OCI-LY7 (cell line): ENCODE data around the gene TBL1Y. TPM values are rescaled to one million over a fixed set of nuclear protein-coding genes. Genes with fewer than 3 reads are reported as not detected.

ENCODE experiments used
- BruUV-seq: library from RNA; stranded (reverse); fragments of 400-500 nt; replicated peaks from 2 replicates; lab custom pipeline; 2021; lab: Mats Ljungman, UMichigan
- CTCF ChIA-PET: fragments of 300-600 bp; sonication (Branson Sonifier 250); formaldehyde crosslinking; loops from one replicate; lab custom pipeline; 2022; ENCODE audit warnings: antibody characterized with exemption; ENCODE audit not compliant: unreplicated experiment; lab: Charles Lee
- POLR2A ChIA-PET: fragments of 300-600 bp; sonication (Branson Sonifier 250); formaldehyde crosslinking; loops from one replicate; lab custom pipeline; 2022; ENCODE audit warnings: antibody characterized with exemption; lab: Charles Lee
- DNase-seq: peaks from one replicate; pipeline ENCODE4 v3.0.0-alpha.2; 2015; ENCODE audit warnings: low spot score
- H2AFZ ChIP-seq: fragments of 200-600 bp; sonication (generic), shearing (Covaris generic); 2 replicates; pipeline ENCODE4 v1.6.1; 2014; ENCODE audit warnings: mild to moderate bottlenecking, antibody characterized with exemption, low read length, moderate library complexity
- H3K27ac ChIP-seq: fragments of 200-600 bp; sonication (generic); 2 replicates; pipeline ENCODE4 v1.5.1; 2014; ENCODE audit warnings: mixed run types, low read depth, mild to moderate bottlenecking, moderate library complexity, low read length, inconsistent platforms; ENCODE audit not compliant: poor library complexity, severe bottlenecking
- H3K36me3 ChIP-seq: fragments of 200-600 bp; sonication (generic); 2 replicates; pipeline ENCODE4 v1.6.1; 2014; ENCODE audit warnings: mild to moderate bottlenecking, antibody characterized with exemption, low read length, moderate library complexity, mixed read lengths; ENCODE audit not compliant: insufficient read depth
- H3K4me1 ChIP-seq: fragments of 200-600 bp; sonication (generic); 2 replicates; pipeline ENCODE4 v1.5.1; 2014; ENCODE audit warnings: mild to moderate bottlenecking, low read length; ENCODE audit not compliant: insufficient read depth, poor library complexity, severe bottlenecking
- H3K4me2 ChIP-seq: fragments of 200-600 bp; sonication (generic); 2 replicates; pipeline ENCODE4 v1.6.1; 2014; ENCODE audit warnings: mild to moderate bottlenecking, low read length
- H3K4me3 ChIP-seq: fragments of 200-600 bp; sonication (generic); 2 replicates; pipeline ENCODE4 v1.5.1; 2014; ENCODE audit warnings: mild to moderate bottlenecking, low read depth, low read length; ENCODE audit not compliant: poor library complexity, severe bottlenecking
- H3K79me2 ChIP-seq: fragments of 200-600 bp; sonication (generic); 2 replicates; pipeline ENCODE4 v1.6.1; 2016; ENCODE audit warnings: low read depth, mild to moderate bottlenecking, low read length, moderate library complexity, mixed read lengths; ENCODE audit not compliant: insufficient read depth
- H3K9me2 ChIP-seq: fragments of 200-600 bp; sonication (generic); 2 replicates; pipeline ENCODE4 v1.6.1; 2016; ENCODE audit warnings: mild to moderate bottlenecking, low read length, mixed read lengths; ENCODE audit not compliant: insufficient read depth
- H3K9me3 ChIP-seq: fragments of 200-600 bp; sonication (generic); 2 replicates; pipeline ENCODE4 v1.6.1; 2014; ENCODE audit warnings: mild to moderate bottlenecking, mixed run types, low read length, mixed read lengths
- H4K20me1 ChIP-seq: fragments of 200-600 bp; sonication (generic); 2 replicates; pipeline ENCODE4 v1.6.1; 2014; ENCODE audit warnings: mild to moderate bottlenecking, antibody characterized with exemption, low read length, moderate library complexity, mixed read lengths; ENCODE audit not compliant: insufficient read depth
- EZH2phosphoT487 ChIP-seq: fragments of 200-600 bp; sonication (generic); IDR thresholded peaks from 2 replicates; pipeline ENCODE4 v1.6.1; 2018; ENCODE audit warnings: low read depth, borderline replicate concordance, mild to moderate bottlenecking, mixed run types, antibody characterized with exemption, low read length, moderate library complexity, mixed read lengths
- intact Hi-C: fragments of 100-400 bp; cut with micrococcal nuclease; formaldehyde crosslinking; loops from one replicate; pipeline ENCODE4 v1.10.0; 2022; ENCODE audit not compliant: unreplicated experiment
- total RNA-seq, 2 experiments: library from RNA; depleted of rRNA in 1 of 2; stranded (reverse); fragments of >200 nt in 1 of 2; shearing (Covaris generic) in 1 of 2; gene quantifications; 2 replicates each; pipeline ENCODE4 v1.2.3, GENCODE V29; 2014 to 2022
- TF ChIP-seq, protein P1 (sequence below): fragments of 200-600 bp; sonication (generic); conservative IDR thresholded peaks from 2 replicates; pipeline ENCODE4 v1.5.1; 2014; ENCODE audit warnings: mild to moderate bottlenecking, antibody characterized with exemption, low read length, moderate library complexity, mixed read lengths

Gene TBL1Y
- total RNA-seq, 2 experiments from 2014 or later = 16.3 to 20.3 TPM

DNA sequence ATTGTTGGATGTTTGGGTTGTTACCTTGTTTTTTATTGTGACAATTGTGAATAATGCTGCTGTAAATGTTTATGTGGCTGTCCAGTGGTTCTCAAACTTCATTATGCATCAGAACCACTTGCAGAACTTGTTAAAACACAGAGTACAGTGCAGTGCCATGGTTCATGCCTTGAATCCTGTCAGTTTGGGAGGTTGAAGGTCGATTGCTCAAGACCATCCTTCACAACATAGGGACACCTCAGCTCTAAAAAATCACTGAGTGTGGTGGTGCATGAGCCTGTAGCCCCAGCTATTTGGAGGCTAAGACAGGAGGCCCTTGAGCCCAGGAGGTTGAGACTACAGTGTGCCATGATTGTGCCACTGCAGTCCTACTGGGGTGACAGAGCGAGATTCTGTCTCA, 25.0 kb downstream of the TBL1Y start:
- no peaks in the 10 kb centered on the region for H3K9me3 ChIP-seq
- BruUV-seq = no TSS peak
- H3K27ac ChIP-seq = no peak overlapping the region
- H3K4me2 ChIP-seq = no peak overlapping the region
- no peak overlapping the region for H2AFZ ChIP-seq
- H4K20me1 ChIP-seq = no peaks in the 10 kb centered on the region
- ChIA-PET CTCF (no interaction called here), POLR2A (no interaction called here)
- DNase-seq = no peak
- H3K36me3 ChIP-seq = no peaks in the 10 kb centered on the region; the same call in 1 of the 2 replicates
- intact Hi-C loops = no loop called here
- TF ChIP-seq, protein P1, sequence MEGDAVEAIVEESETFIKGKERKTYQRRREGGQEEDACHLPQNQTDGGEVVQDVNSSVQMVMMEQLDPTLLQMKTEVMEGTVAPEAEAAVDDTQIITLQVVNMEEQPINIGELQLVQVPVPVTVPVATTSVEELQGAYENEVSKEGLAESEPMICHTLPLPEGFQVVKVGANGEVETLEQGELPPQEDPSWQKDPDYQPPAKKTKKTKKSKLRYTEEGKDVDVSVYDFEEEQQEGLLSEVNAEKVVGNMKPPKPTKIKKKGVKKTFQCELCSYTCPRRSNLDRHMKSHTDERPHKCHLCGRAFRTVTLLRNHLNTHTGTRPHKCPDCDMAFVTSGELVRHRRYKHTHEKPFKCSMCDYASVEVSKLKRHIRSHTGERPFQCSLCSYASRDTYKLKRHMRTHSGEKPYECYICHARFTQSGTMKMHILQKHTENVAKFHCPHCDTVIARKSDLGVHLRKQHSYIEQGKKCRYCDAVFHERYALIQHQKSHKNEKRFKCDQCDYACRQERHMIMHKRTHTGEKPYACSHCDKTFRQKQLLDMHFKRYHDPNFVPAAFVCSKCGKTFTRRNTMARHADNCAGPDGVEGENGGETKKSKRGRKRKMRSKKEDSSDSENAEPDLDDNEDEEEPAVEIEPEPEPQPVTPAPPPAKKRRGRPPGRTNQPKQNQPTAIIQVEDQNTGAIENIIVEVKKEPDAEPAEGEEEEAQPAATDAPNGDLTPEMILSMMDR = no peak
- TF ChIP-seq EZH2phosphoT487 = no peak
- no peaks in the 10 kb centered on the region for H3K9me2 ChIP-seq
- no peak overlapping the region for H3K4me3 ChIP-seq
- no peaks in the 10 kb centered on the region for H3K4me1 ChIP-seq
- H3K79me2 ChIP-seq = no peaks in the 10 kb centered on the region

DNA sequence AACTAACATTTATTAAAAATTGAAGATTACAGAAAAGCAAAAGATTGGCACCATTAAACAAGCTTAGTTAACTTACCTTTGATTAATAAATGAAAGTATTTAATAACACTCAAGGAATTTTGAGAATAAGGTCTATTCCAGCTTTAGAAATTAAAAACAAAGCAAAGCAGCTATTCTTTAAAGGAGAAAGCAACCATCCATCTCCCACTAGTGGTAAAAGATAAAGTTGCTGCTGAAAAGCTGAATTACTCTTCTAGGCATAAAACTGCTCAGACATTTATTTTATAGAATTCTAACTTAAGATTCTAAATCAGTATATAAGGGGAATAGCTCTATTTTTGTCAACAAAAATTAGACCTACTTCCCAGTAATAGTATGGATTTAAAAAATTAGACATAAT, 37.2 kb downstream of the TBL1Y start:
- Histone ChIP-seq H3K79me2 (no peaks in the 10 kb centered on the region), H3K9me3 (no peaks in the 10 kb centered on the region), H3K9me2 (no peaks in the 10 kb centered on the region), H2AFZ (no peak overlapping the region), H3K27ac (no peak overlapping the region), H3K4me1 (no peaks in the 10 kb centered on the region), H3K4me2 (no peak overlapping the region), H3K4me3 (no peak overlapping the region), H4K20me1 (no peaks in the 10 kb centered on the region), H3K36me3 (no peaks in the 10 kb centered on the region)
- BruUV-seq = no TSS peak
- ChIA-PET POLR2A (interaction anchor here (1.5 to 2.0 kb wide), 2 partner anchors 14 to 38 kb away, joined by 4 to 18 read pairs; partner anchors contain the start of gene TBL1Y), CTCF (interaction anchor here (1.1 kb wide), 1 partner anchor 14 kb away, joined by 3 read pairs; no protein-coding TSS in a partner anchor)
- intact Hi-C loops = no loop called here
- TF ChIP-seq, protein P1 = peak; percentile 73
- no peak for TF ChIP-seq EZH2phosphoT487
- peak; percentile 21 for DNase-seq

DNA sequence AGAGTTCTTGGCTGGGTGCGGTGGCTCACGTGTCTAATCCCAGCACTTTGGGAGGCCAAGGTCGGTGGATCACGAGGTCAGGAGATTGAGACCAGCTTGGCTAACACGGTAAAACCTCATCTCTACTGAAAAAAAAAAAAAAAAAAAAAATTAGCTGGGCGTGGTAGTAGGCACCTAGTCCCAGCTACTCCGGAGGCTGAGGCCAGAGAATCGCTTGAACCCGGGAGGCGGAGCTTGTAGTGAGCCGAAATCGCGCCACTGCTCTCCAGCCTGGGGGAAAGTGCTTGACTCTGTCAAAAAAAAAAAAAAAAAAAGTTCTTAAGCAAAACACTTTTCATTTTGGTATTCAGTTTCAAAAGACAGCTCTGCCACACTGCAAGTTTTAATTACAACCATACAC, 37.9 kb downstream of the TBL1Y start:
- Histone ChIP-seq H3K4me2 (no peak overlapping the region), H3K36me3 (no peaks in the 10 kb centered on the region), H4K20me1 (no peaks in the 10 kb centered on the region), H3K4me1 (no peaks in the 10 kb centered on the region), H3K27ac (no peak overlapping the region), H3K9me2 (no peaks in the 10 kb centered on the region), H3K9me3 (no peaks in the 10 kb centered on the region), H2AFZ (no peak overlapping the region), H3K79me2 (no peaks in the 10 kb centered on the region), H3K4me3 (no peak overlapping the region)
- no peak for TF ChIP-seq EZH2phosphoT487
- TF ChIP-seq, protein P1 = no peak
- ChIA-PET CTCF (interaction anchor here (1.1 kb wide), 1 partner anchor 14 kb away, joined by 3 read pairs; no protein-coding TSS in a partner anchor), POLR2A (interaction anchor here (0.6 to 0.7 kb wide), 3 partner anchors 39 to 419 kb away, joined by 3 to 5 read pairs (median 4); no protein-coding TSS in a partner anchor)
- no TSS peak for BruUV-seq
- intact Hi-C loops = no loop called here
- DNase-seq = no peak
